Breast epithelium (tissue), 3 donors: Measurements from ENCODE around the gene TMEM132C.

Source experiments
- POLR2A ChIP-seq: fragments of 450-650 bp; IDR thresholded peaks from one replicate; pipeline ENCODE4 v1.6.1; 2016; ENCODE audit warnings: antibody characterized with exemption, mild to moderate bottlenecking, moderate library complexity
- POLR2AphosphoS5 ChIP-seq, 3 donors: sonication (generic); formaldehyde crosslinking; IDR thresholded peaks; one replicate each; pipeline ENCODE4 v1.6.1; 2017; ENCODE audit warnings: antibody characterized with exemption in 3 of 3
- TF ChIP-seq, protein P1 (sequence below), 3 donors: fragments of 450-650 bp; IDR thresholded peaks; one replicate each; pipeline ENCODE4 v1.5.1; 2016 to 2017; ENCODE audit warnings: antibody characterized with exemption in 3 of 3, mild to moderate bottlenecking in 3 of 3, moderate library complexity in 3 of 3

- TF ChIP-seq, protein P1, sequence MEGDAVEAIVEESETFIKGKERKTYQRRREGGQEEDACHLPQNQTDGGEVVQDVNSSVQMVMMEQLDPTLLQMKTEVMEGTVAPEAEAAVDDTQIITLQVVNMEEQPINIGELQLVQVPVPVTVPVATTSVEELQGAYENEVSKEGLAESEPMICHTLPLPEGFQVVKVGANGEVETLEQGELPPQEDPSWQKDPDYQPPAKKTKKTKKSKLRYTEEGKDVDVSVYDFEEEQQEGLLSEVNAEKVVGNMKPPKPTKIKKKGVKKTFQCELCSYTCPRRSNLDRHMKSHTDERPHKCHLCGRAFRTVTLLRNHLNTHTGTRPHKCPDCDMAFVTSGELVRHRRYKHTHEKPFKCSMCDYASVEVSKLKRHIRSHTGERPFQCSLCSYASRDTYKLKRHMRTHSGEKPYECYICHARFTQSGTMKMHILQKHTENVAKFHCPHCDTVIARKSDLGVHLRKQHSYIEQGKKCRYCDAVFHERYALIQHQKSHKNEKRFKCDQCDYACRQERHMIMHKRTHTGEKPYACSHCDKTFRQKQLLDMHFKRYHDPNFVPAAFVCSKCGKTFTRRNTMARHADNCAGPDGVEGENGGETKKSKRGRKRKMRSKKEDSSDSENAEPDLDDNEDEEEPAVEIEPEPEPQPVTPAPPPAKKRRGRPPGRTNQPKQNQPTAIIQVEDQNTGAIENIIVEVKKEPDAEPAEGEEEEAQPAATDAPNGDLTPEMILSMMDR (IDR thresholded peaks at IDR 0.05), result no peak
- TF ChIP-seq POLR2A (no peak), POLR2AphosphoS5 (IDR thresholded peaks at IDR 0.05) (no peak)
Observed at GRCh38 chr12:128737292-128737966, 470.5 kb downstream of the TMEM132C start.
